ENCODE results near the gene FBXO11. TPM values are rescaled to one million over a fixed set of nuclear protein-coding genes. Genes with fewer than 3 reads are reported as not detected.
"Not testable (repeated sequence)": the region's sequence is repeated elsewhere in the genome, so short reads cannot be mapped to it uniquely, and the experiment has no call there.

Gene FBXO11
- total RNA-seq, 1 experiment from 2014 or later: 23.6 TPM

GRCh38 chr2:47897883-47898731, 8.2 kb downstream of the FBXO11 start:
- DNase-seq (ENCODE audit: low spot score): no peak

- DNase-seq (ENCODE audit: low spot score): not testable (repeated sequence)
These were observed 9.0 kb downstream of the FBXO11 start for GRCh38 chr2:47897191-47897882.

GRCh38 chr2:47896450-47896968, 9.8 kb downstream of the FBXO11 start:
- no peak for DNase-seq (ENCODE audit: low spot score)

GRCh38 chr2:47893771-47894170, 12.5 kb downstream of the FBXO11 start:
- no peak for DNase-seq (ENCODE audit: low spot score)

- DNase-seq (ENCODE audit: low spot score): no peak
These were observed 14.0 kb downstream of the FBXO11 start for GRCh38 chr2:47892338-47892730.

GRCh38 chr2:47891369-47892337, 14.6 kb downstream of the FBXO11 start:
- no peak for DNase-seq (ENCODE audit: low spot score)

- no peak for DNase-seq (ENCODE audit: low spot score)
These were observed 15.5 kb downstream of the FBXO11 start for GRCh38 chr2:47890711-47891368.

GRCh38 chr2:47888581-47889280, 17.6 kb downstream of the FBXO11 start:
- DNase-seq (ENCODE audit: low spot score): no peak

GRCh38 chr2:47876912-47877311, 29.4 kb downstream of the FBXO11 start:
- DNase-seq (ENCODE audit: low spot score): no peak

- DNase-seq (ENCODE audit: low spot score): no peak
These were observed 33.4 kb downstream of the FBXO11 start for GRCh38 chr2:47872941-47873340.

GRCh38 chr2:47870641-47871540, 35.4 kb downstream of the FBXO11 start:
- DNase-seq (ENCODE audit: low spot score): no peak

- no peak for DNase-seq (ENCODE audit: low spot score)
These were observed 36.3 kb downstream of the FBXO11 start for GRCh38 chr2:47869859-47870595.

- no peak for DNase-seq (ENCODE audit: low spot score)
These were observed 37.5 kb downstream of the FBXO11 start for GRCh38 chr2:47868611-47869352.

- peak; percentile 88 for DNase-seq (ENCODE audit: low spot score)
These were observed 39.1 kb downstream of the FBXO11 start for GRCh38 chr2:47867205-47867604.

- DNase-seq (ENCODE audit: low spot score): no peak
These were observed 41.7 kb downstream of the FBXO11 start for GRCh38 chr2:47864566-47864965.

- no peak for DNase-seq (ENCODE audit: low spot score)
These were observed 43.3 kb downstream of the FBXO11 start for GRCh38 chr2:47862949-47863348.

GRCh38 chr2:47853067-47853777, 53.1 kb downstream of the FBXO11 start:
- not testable (repeated sequence) for DNase-seq (ENCODE audit: low spot score)
